ENCODE measurements around the gene PARD3. TPM values are rescaled to one million over a fixed set of nuclear protein-coding genes. Genes with fewer than 3 reads are reported as not detected.

PARD3 gene
- total and polyA plus RNA-seq, 5 donors, result 10.5 to 40.3 (median 27.8) TPM

DNA sequence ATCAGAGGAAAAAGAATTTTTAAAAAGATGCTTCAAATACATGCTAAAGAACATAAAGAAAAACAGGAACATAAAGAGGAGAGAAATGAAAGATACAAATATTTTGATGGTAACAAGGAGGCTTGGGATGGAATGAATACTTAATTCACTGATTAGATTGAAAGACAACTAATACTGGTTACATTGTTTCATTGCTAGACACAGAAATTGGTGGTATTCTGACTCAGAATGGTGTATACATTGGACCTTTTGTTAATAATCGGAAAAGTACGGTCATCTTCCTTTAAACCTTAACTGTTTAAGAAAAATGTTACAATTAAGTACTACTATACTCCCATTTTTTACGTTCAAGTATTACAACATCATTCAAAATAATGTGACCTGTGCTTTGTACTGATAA lies 567.5 kb downstream of the PARD3 start:
- WGBS, result 97% methylated on average over 3 of the region's 3 CpGs
- ATAC-seq (no peak), DNase-seq (no peak)
- no peaks in the 10 kb centered on the region for H3K27me3 ChIP-seq (ENCODE audit: control insufficient read depth, insufficient read depth)
- peaks cover 4% of the 10 kb centered on the region for H3K4me1 ChIP-seq (ENCODE audit: control insufficient read depth, insufficient read depth, low read length)
- intact Hi-C loops (cut with DNase I), result no loop called here
- no peaks in the 10 kb centered on the region for H3K9me3 ChIP-seq (ENCODE audit: control insufficient read depth, low read length)
- H3K27ac ChIP-seq (ENCODE audit: low read length), result no peak overlapping the region
- H3K4me3 ChIP-seq (ENCODE audit: low read length), result no peak overlapping the region

DNA sequence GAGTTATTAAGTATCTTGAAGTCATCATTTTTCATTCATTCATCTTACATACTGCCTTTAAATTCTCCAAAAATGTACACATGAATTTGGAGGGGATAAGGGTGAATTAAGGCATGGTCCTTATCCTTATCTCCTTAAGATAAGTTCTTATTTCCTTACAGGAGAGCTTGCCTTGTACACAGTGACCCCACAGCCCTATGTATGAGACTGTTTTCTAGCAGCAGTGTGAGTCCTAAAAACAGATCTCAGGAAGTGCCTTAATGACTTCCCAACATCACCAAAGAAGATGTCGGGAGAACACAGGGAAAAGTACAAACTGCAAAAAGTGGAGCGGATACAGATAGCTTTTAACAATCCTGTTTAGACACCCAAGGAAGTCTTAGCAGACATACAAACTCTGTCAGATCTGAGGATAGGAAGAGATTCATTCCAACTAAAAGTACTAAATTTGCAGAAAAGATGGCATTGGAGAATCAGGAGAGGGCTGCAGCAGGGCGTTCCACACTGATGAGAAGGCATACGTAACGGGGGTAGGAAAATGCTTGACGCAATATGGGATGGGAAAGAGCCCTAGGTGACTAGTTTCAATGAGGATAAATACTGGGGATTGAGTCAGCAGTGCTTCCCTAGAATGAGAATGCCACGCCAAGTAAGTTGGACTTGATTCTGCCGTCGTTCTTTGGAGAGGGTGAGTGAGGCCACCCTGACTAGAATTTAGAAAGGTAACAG lies 570.2 kb downstream of the PARD3 start:
- Histone ChIP-seq H3K27ac (ENCODE audit: low read length) (no peak overlapping the region), H3K9me3 (ENCODE audit: control insufficient read depth, low read length) (no peaks in the 10 kb centered on the region), H3K4me3 (ENCODE audit: low read length) (no peak overlapping the region), H3K27me3 (ENCODE audit: control insufficient read depth, insufficient read depth) (no peaks in the 10 kb centered on the region), H3K4me1 (ENCODE audit: control insufficient read depth, insufficient read depth, low read length) (no peaks in the 10 kb centered on the region)
- intact Hi-C loops (cut with DNase I), result no loop called here
- no peak for DNase-seq
- whole genome bisulfite sequencing, result 78% methylated on average over 9 of the region's 9 CpGs
- ATAC-seq, result no peak

DNA sequence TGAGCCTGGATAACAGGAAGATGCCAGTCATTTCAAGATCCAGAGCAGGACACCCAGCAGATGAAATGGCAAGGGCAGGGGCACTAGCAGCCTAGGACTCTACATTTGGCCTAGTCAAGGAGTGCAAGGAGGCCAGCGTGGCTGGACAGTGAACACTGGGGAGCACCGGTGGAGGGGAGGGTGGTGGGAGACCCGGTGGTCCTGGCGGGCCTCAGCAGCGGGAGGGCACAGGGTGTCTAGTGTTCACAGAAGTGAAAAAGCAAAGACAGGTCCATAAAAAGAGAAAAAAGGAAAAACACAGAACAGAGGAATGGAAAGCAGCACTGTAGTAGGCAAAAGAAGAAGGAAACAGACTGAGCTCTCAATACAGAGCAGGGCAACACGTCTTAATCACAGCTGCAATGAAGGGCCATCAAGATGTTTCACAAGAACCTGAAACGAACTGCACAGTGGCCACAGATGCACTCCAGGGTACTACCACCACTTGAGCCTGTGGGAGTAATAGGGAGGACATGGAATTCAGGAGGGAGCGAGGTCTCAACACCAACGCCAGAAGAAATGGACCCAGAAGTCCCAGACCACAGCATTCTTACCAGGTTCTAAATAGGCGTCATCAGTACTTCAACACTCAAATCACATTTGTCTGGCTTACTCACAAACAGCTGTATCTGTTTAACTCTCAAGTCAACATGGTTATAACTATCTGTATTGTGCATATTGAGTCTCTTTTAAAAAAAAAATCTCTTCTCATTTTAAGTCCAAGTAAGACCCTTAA lies 573.7 kb downstream of the PARD3 start:
- WGBS, result 93% methylated on average over 10 of the region's 10 CpGs
- ATAC-seq (no peak), DNase-seq (no peak)

DNA sequence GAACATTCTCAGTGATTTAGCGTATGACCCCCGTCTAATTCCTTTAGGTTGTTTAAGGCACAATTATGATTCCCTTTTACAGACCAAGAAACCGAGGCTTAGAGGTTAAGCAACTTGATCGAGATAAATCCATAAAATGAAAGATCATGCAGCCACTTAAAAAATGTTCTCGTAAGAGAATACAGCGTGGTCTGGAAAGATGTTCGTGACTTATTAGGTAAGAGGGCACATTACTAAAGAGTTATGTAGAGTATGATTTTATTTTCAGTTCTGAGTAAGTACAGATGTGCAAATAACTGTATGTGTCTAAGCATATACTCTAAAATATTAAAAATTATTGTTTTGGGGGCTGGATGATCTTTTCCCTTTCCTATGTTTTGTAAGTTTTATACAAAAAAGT lies 575.1 kb downstream of the PARD3 start:
- Histone ChIP-seq H3K27ac (ENCODE audit: low read length) (no peak overlapping the region), H3K4me1 (ENCODE audit: control insufficient read depth, insufficient read depth, low read length) (no peaks in the 10 kb centered on the region), H3K27me3 (ENCODE audit: control insufficient read depth, insufficient read depth) (no peaks in the 10 kb centered on the region), H3K9me3 (ENCODE audit: control insufficient read depth, low read length) (no peaks in the 10 kb centered on the region), H3K4me3 (ENCODE audit: low read length) (no peak overlapping the region)
- DNase-seq (no peak), ATAC-seq (no peak)
- 92% methylated on average over 7 of the region's 7 CpGs for WGBS
- intact Hi-C loops (cut with DNase I), result no loop called here

More for the DNA sequence above, 573.7 kb downstream of the PARD3 start:
- Histone ChIP-seq H3K4me1 (ENCODE audit: control insufficient read depth, insufficient read depth, low read length) (no peaks in the 10 kb centered on the region), H3K9me3 (ENCODE audit: control insufficient read depth, low read length) (no peaks in the 10 kb centered on the region), H3K27me3 (ENCODE audit: control insufficient read depth, insufficient read depth) (no peaks in the 10 kb centered on the region), H3K4me3 (ENCODE audit: low read length) (no peak overlapping the region), H3K27ac (ENCODE audit: low read length) (no peak overlapping the region)
- intact Hi-C loops (cut with DNase I), result no loop called here

DNA sequence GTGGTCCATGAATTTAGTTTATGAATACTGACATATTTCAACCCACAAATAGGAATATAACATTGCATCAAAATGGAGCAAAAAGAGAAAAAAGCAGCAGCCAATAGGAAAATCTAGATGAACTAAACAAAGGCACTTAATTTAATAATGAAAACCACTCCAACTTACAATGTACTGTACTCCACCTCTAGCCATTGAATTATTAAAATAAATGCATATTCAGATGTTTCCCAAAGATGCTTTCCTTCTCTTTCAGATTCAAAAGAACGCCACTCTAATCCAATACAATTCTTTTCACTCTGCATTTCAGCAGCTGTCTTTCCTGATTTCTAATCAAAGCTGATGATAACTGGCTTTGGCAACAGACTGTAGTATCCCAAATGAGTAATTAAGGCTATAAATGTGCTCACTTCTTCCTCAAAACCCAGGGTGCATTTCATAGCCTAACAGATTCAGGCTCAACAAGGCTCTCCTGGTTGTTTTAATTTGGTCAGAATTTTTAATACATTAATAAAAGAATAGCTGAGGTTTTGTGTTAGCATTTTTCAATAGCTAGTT lies 577.1 kb downstream of the PARD3 start:
- Histone ChIP-seq H3K9me3 (ENCODE audit: control insufficient read depth, low read length) (no peaks in the 10 kb centered on the region), H3K27me3 (ENCODE audit: control insufficient read depth, insufficient read depth) (no peaks in the 10 kb centered on the region), H3K4me3 (ENCODE audit: low read length) (no peak overlapping the region), H3K27ac (ENCODE audit: low read length) (no peak overlapping the region), H3K4me1 (ENCODE audit: control insufficient read depth, insufficient read depth, low read length) (no peaks in the 10 kb centered on the region)
- whole genome bisulfite sequencing, result 42% methylated on average over 1 of the region's 1 CpG
- ATAC-seq (no peak), DNase-seq (no peak)
- intact Hi-C loops (cut with DNase I), result no loop called here

DNA sequence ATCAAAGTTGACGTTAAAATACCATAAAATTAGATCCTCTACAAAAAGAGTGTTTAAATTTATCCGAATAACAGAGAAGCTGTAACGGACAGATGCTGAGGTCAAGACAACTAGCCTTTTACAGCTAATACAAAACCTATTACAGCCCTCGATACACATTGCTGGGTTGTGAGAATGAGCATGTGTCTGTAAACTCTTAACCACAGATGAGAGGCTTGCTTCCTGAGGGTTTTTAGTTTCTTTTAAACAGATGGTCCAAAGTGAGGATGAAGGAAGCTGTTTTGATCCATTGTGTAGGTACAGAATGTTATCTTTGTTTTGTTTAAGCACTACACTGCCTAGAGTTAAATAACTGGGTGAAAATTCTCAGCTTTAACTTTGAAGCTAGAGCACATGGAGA lies 578.2 kb downstream of the PARD3 start:
- H3K27me3 ChIP-seq (ENCODE audit: control insufficient read depth, insufficient read depth), result no peaks in the 10 kb centered on the region
- intact Hi-C loops (cut with DNase I), result no loop called here
- H3K4me1 ChIP-seq (ENCODE audit: control insufficient read depth, insufficient read depth, low read length), result peaks cover 2% of the 10 kb centered on the region
- H3K27ac ChIP-seq (ENCODE audit: low read length), result no peak overlapping the region
- no peak for ATAC-seq
- DNase-seq, result no peak
- no peak overlapping the region for H3K4me3 ChIP-seq (ENCODE audit: low read length)
- no peaks in the 10 kb centered on the region for H3K9me3 ChIP-seq (ENCODE audit: control insufficient read depth, low read length)
- 90% methylated on average over 4 of the region's 4 CpGs for WGBS

DNA sequence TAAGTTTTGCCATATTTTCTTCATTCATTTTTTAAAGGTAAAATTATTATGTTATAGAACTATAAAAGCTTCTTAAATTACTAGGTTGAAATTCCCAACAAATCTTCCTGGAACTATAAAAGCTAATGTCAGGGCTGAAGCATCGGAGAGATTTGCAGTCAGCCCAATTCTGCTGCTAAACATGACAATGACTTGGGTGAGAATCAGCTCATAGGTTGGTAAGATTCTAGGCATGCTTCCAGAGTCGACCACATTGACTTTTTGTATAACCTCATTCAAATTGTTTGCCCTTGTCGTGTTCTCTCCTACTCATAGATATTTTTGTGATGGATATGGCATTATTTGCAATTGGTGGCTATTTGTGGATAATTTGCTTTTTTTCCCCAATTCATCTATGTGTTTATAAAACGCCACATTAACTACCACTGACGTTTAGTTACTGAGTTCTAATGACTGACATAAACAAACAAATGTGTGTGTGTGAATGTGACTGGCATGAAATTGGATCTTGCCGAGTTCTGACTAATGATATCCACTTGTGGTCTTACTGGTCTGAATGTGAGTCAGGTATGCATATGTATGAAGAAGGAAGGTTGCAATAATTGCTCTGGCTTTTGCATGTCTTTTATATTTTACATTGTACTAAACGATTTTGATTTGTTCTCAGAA lies 579.8 kb downstream of the PARD3 start:
- Histone ChIP-seq H3K9me3 (ENCODE audit: control insufficient read depth, low read length) (no peaks in the 10 kb centered on the region), H3K4me1 (ENCODE audit: control insufficient read depth, insufficient read depth, low read length) (peaks cover 2% of the 10 kb centered on the region), H3K27me3 (ENCODE audit: control insufficient read depth, insufficient read depth) (no peaks in the 10 kb centered on the region), H3K4me3 (ENCODE audit: low read length) (no peak overlapping the region), H3K27ac (ENCODE audit: low read length) (no peak overlapping the region)
- DNase-seq, result no peak
- intact Hi-C loops (cut with DNase I), result no loop called here
- no peak for ATAC-seq
- 80% methylated on average over 7 of the region's 7 CpGs for WGBS

DNA sequence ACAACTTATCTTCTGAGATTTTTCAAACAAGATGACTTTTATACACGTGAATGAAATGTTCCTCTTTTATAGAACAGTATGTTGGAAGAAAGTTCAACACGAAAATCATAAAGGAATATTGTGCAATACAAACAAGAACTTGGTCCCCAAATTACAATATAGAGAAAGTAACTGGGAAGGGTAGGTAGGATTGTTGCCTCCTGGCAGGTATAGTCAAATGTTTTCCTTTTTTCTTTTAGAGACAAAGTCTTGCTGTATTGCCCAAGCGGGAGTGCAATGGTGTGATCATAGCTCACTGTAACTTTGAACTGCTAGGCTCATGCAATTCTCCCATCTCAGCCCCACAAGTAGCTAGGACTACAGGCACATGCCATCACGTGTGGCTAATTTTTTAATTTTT lies 582.6 kb downstream of the PARD3 start:
- Histone ChIP-seq H3K27me3 (ENCODE audit: control insufficient read depth, insufficient read depth) (no peaks in the 10 kb centered on the region), H3K4me3 (ENCODE audit: low read length) (no peak overlapping the region), H3K4me1 (ENCODE audit: control insufficient read depth, insufficient read depth, low read length) (peaks cover 2% of the 10 kb centered on the region), H3K9me3 (ENCODE audit: control insufficient read depth, low read length) (no peaks in the 10 kb centered on the region), H3K27ac (ENCODE audit: low read length) (no peak overlapping the region)
- ATAC-seq (no peak), DNase-seq (no peak)
- intact Hi-C loops (cut with DNase I), result no loop called here
- WGBS, result 94% methylated on average over 4 of the region's 4 CpGs

DNA sequence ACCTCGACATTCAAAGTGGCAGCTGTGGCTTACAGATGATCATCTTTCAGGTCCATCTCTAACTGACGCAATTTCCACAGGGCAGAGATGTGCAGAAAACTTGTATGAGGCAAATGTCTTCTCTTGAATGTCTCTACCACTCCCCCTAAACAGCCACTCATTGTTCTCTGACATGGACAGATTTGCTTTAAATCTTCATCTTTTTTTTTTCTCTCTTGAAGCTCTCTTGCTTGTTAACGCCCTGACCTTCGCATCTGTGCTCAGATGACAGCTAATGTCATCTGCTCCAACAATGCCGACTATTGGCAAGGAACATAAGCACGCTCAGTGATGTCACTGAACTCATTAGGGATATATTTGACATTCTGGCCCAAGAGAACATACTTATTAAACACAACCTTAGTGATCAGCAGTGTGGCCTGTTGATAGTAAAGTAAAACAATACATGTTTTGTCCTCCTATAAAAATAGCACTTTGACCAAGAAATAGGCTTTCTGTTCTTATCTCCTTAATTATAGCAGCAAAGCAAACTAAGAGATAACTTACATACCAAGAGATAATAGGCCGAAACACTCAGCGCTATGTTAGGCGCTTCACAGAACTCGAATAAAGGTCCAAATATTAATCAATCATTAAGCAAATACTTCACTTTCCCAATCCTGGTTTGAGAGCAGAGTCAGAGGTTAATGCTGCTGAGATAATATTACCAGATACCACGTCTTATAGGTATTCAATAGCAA lies 583.5 kb downstream of the PARD3 start:
- no peak for DNase-seq
- WGBS, result 45% methylated on average over 11 of the region's 11 CpGs
- H3K27me3 ChIP-seq (ENCODE audit: control insufficient read depth, insufficient read depth), result no peaks in the 10 kb centered on the region
- ATAC-seq, result peak in 1 of 2 donors; percentile 69
- intact Hi-C loops (cut with DNase I), result no loop called here
- no peaks in the 10 kb centered on the region for H3K9me3 ChIP-seq (ENCODE audit: control insufficient read depth, low read length)
- H3K27ac ChIP-seq (ENCODE audit: low read length), result no peak overlapping the region
- H3K4me3 ChIP-seq (ENCODE audit: low read length), result no peak overlapping the region
- peaks cover 2% of the 10 kb centered on the region for H3K4me1 ChIP-seq (ENCODE audit: control insufficient read depth, insufficient read depth, low read length)

DNA sequence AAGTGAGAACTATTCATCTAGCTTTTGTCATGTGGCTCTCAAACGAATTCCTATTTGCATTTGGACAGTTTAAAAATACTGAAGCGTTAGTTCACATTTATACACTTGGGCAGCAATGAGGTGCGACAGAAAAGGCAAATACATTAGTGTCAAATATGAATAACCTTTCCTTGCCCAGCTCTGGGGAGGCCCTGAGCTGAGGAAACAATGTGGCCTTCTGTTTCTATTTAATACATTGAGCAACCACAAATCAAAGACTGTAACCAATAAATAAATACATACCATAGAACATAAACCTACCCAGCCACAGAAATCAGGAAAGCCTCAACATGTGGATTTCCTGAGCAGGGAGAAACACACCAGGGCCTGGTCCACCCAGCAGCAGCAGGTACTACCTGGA lies 585.2 kb downstream of the PARD3 start:
- H3K9me3 ChIP-seq (ENCODE audit: control insufficient read depth, low read length), result no peaks in the 10 kb centered on the region
- H3K4me3 ChIP-seq (ENCODE audit: low read length), result no peak overlapping the region
- no peaks in the 10 kb centered on the region for H3K27me3 ChIP-seq (ENCODE audit: control insufficient read depth, insufficient read depth)
- ATAC-seq (no peak), DNase-seq (no peak)
- H3K4me1 ChIP-seq (ENCODE audit: control insufficient read depth, insufficient read depth, low read length), result peaks cover 2% of the 10 kb centered on the region
- H3K27ac ChIP-seq (ENCODE audit: low read length), result no peak overlapping the region
- WGBS, result 84% methylated on average over 3 of the region's 3 CpGs
- intact Hi-C loops (cut with DNase I), result no loop called here
